ENCODE measurements around the gene EPAS1. TPM values are rescaled to one million over a fixed set of nuclear protein-coding genes. Genes with fewer than 3 reads are reported as not detected.

Gene EPAS1
- total and polyA plus RNA-seq, 2 of the 8 experiments (the other 6 are each of a cell fraction or from before 2014, with no cell fraction given): 2.0 to 4.9 TPM

DNA sequence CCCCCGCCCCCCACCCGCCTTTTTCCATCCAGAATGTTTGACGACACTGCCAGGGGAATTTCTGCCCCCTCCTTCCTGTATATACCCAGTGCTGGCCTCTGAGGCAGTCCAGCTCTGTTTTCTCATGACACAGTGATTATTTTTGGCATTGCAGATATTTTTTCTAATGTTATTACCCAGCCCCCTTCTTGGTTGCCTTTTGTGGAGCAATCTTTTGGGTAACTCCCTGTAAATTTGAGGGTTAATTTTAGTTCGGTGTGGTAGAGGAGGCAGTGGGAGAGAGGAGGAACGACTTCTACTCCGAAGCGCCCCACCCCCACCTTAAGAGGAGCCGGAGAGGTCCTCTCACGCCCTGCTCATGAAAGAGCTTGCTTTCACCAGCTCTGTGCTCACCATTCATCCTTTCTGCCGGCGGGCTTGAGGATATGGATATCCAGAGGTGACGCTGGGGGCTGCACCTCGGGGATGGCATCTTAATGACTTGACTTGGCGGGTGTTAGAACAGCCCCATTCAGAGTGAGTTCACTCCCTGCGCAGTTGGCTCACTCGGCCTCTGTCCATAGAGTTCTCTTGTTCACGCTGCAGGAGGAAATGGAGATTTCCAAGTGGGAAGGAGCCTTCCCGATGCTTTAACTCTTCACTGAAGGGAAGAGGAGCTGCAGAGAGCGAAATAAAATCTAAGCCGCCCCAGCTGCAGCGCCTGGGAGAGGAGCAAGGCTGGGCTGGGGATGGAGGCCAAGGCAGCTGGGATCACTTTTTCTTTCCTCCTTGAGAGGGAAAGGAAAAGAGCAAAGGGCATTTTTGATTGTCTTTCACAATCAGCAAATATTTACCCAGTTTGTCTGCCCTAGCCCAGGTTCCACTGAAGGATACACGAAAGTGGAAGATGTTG is 38.4 kb downstream of the EPAS1 start:
- Histone ChIP-seq H3K79me2 (ENCODE audit: control insufficient read depth in 1 of 2, insufficient read depth in 2 of 2, low read length in 2 of 2) (no peaks in the 10 kb centered on the region), H3K27me3 (replicated peaks in 1 of 4; ENCODE audit: control insufficient read depth in 3 of 4, extremely low read depth in 1 of 4, insufficient read depth in 3 of 4, low read length in 3 of 4) (no peaks in the 10 kb centered on the region; a peak in 1 of 7 replicates), H2BK120ac (replicated peaks; ENCODE audit: low read depth, low read length) (no peak overlapping the region), H2BK12ac (ENCODE audit: low read depth, low read length) (peak overlapping the region; percentile 76; the same call in 1 of the 2 replicates), H4K91ac (replicated peaks; ENCODE audit: insufficient read length, low read length) (peak overlapping the region; percentile 25), H3K23ac (ENCODE audit: insufficient read length) (no peak overlapping the region), H3K36me3 (ENCODE audit: control insufficient read depth in 2 of 4, insufficient read depth in 4 of 4, low read length in 3 of 4) (no peaks in the 10 kb centered on the region), H3K4me1 (replicated peaks in 1 of 4; ENCODE audit: control insufficient read depth in 3 of 4, insufficient read depth in 4 of 4, low read length in 3 of 4) (peaks cover 0 to 14% (median 10%) of the 10 kb centered on the region in 4 experiments; a peak in 6 of 7 replicates), H4K8ac (ENCODE audit: extremely low read depth, insufficient read depth, low read length) (peak overlapping the region; percentile 60; the same call in 1 of the 2 replicates), H3K9me3 (ENCODE audit: insufficient read depth in 2 of 2, low read depth in 1 of 2, low read length in 1 of 2) (no peaks in the 10 kb centered on the region), H3K14ac (ENCODE audit: insufficient read length) (no peak overlapping the region), H3K9ac (replicated peaks in 1 of 4; ENCODE audit: extremely low read depth in 1 of 4, low read depth in 3 of 4, low read length in 3 of 4) (no peak overlapping the region), H3K27ac (ENCODE audit: low read depth, low read length) (no peak overlapping the region; the same call in 1 of the 2 replicates), H2AK5ac (ENCODE audit: low read depth, low read length) (no peak overlapping the region; the same call in 1 of the 2 replicates), H2BK20ac (ENCODE audit: low read length) (no peak overlapping the region; the same call in 1 of the 2 replicates), H4K20me1 (replicated peaks in 1 of 2; ENCODE audit: control insufficient read depth in 1 of 2, insufficient read depth in 2 of 2, low read length in 2 of 2) (no peaks in the 10 kb centered on the region), H3K4ac (replicated peaks; ENCODE audit: insufficient read length, low read depth, low read length) (no peak overlapping the region), H3K4me3 (ENCODE audit: extremely low read depth in 1 of 4, insufficient read depth in 2 of 4, low read depth in 3 of 4, low read length in 4 of 4) (peak overlapping the region in 3 of 4 experiments; percentile 18 to 47 (median 20); a peak in 5 of 8 replicates), H2BK5ac (ENCODE audit: low read depth, low read length) (peak overlapping the region; percentile 40; the same call in 1 of the 2 replicates), H3K56ac (replicated peaks; ENCODE audit: insufficient read length, low read depth, low read length) (no peak overlapping the region), H4K5ac (ENCODE audit: insufficient read length, low read depth, low read length) (no peak overlapping the region), H3K23me2 (ENCODE audit: low read depth, low read length) (no peaks in the 10 kb centered on the region), H3K4me2 (ENCODE audit: insufficient read depth in 1 of 2, low read depth in 2 of 2, low read length in 2 of 2) (peak overlapping the region; percentile 57 to 61), H2BK15ac (ENCODE audit: low read length) (no peak overlapping the region), H3K18ac (ENCODE audit: extremely low read depth, low read length) (peak overlapping the region; percentile 25; the same call in 1 of the 2 replicates), H3K79me1 (ENCODE audit: low read depth, low read length) (no peaks in the 10 kb centered on the region), H2AFZ (ENCODE audit: low read length) (peak overlapping the region; percentile 96)
- CTCF ChIA-PET (ENCODE audit: partially characterized antibody): interaction anchor here (0.8 to 2.3 kb wide), 9 partner anchors 8 to 272 kb away, joined by 3 to 9 read pairs (median 4); no protein-coding TSS in a partner anchor
- 27% methylated on average over 20 of the region's 22 CpGs; no CpG with 5 or more reads in 1 of the 2 experiments for WGBS, 2 experiments (ENCODE audit: extremely low coverage in 1 of 2, insufficient coverage in 1 of 2, insufficient read length in 1 of 2, insufficient replicate concordance in 2 of 2, low coverage in 1 of 2, low lambda C conversion rate in 2 of 2, missing lambda C conversion rate in 1 of 2)
- POLR2A ChIA-PET (ENCODE audit: partially characterized antibody): interaction anchor here (0.6 to 2.1 kb wide), 3 partner anchors 9 to 552 kb away, joined by 3 to 8 read pairs (median 3); no protein-coding TSS in a partner anchor
- peak; percentile 7 to 56 for DNase-seq (ENCODE audit: low read depth in 1 of 2, low spot score in 2 of 2)
- FAIRE-seq: no peak
- no peak for TF ChIP-seq TBP (IDR thresholded peaks at IDR 0.05; ENCODE audit: low read depth, low read length)
- peak; percentile 21 for TF ChIP-seq KDM4A (IDR thresholded peaks at IDR 0.05; ENCODE audit: low read depth, low read length, severe bottlenecking)
- TF ChIP-seq CBX5 (IDR thresholded peaks at IDR 0.05; ENCODE audit: low read depth, low read length): no peak
- no peak for TF ChIP-seq SIRT6 (IDR thresholded peaks at IDR 0.05; ENCODE audit: low read length)
- TF ChIP-seq TCF12 (IDR thresholded peaks at IDR 0.05; ENCODE audit: low read depth, low read length): no peak
- TF ChIP-seq SRF (IDR thresholded peaks at IDR 0.05; ENCODE audit: low read depth, low read length): no peak
- peak; percentile 47 for TF ChIP-seq ASH2L (IDR thresholded peaks at IDR 0.05; ENCODE audit: low read length)
- no peak for TF ChIP-seq YY1 (IDR thresholded peaks at IDR 0.05; ENCODE audit: low read depth, low read length)
- TF ChIP-seq EGR1 (IDR thresholded peaks at IDR 0.05; ENCODE audit: borderline replicate concordance, low read depth, low read length): no peak
- TF ChIP-seq HDAC2 (IDR thresholded peaks at IDR 0.05; ENCODE audit: borderline replicate concordance in 1 of 2, low read depth in 2 of 2, low read length in 2 of 2): no peak
- TF ChIP-seq KDM1A (IDR thresholded peaks at IDR 0.05; ENCODE audit: borderline replicate concordance, low read length): no peak
- TF ChIP-seq JUN (IDR thresholded peaks at IDR 0.05; ENCODE audit: low read depth, low read length): no peak
